Limb (tissue), 2 donors: Measurements from ENCODE around the gene CPNE9.

ENCODE experiments used
- DNase-seq, 2 donors: peaks; one replicate each; pipeline ENCODE4 v3.0.0-alpha.2; 2016; ENCODE audit errors: extremely low spot score in 2 of 2

Gene CPNE9, protein sequence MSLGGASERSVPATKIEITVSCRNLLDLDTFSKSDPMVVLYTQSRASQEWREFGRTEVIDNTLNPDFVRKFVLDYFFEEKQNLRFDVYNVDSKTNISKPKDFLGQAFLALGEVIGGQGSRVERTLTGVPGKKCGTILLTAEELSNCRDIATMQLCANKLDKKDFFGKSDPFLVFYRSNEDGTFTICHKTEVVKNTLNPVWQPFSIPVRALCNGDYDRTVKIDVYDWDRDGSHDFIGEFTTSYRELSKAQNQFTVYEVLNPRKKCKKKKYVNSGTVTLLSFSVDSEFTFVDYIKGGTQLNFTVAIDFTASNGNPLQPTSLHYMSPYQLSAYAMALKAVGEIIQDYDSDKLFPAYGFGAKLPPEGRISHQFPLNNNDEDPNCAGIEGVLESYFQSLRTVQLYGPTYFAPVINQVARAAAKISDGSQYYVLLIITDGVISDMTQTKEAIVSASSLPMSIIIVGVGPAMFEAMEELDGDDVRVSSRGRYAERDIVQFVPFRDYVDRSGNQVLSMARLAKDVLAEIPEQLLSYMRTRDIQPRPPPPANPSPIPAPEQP

DNA sequence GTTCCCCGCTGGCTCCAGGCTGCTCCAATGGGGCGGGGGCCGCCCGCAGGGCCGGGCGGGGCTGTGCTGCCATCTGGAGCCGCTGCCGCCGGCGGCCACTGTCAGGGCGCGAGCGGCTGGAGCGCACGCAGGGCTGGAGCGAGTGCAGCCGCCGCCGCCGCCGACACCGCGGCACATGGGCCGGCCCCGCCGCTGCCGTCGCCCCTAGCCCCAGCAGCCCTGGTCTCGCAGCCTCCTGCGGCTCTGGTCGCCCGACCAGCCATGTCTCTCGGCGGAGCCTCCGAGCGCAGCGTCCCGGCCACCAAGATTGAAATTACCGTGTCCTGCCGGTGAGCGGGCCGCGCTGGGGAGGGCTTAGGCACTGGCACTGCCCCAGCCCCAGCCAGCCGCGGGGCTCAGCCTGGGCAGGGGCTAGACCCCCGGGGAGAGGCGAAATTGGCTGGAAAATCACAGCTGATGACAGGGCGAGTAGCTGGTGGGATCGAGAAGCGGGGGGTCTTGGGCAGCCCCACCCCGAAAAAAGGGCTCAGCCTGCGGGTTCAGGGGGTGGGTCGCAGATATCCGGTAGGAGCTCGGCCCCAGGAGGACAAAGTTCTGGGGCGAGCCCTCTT, at the start of gene CPNE9:
CPNE9 (plus strand) TSS at position 98 of the 611 bp plus-strand sequence; CDS start at position 262, 164 bp downstream.
- DNase-seq: peak in 1 of 2 donors; percentile 35

DNA sequence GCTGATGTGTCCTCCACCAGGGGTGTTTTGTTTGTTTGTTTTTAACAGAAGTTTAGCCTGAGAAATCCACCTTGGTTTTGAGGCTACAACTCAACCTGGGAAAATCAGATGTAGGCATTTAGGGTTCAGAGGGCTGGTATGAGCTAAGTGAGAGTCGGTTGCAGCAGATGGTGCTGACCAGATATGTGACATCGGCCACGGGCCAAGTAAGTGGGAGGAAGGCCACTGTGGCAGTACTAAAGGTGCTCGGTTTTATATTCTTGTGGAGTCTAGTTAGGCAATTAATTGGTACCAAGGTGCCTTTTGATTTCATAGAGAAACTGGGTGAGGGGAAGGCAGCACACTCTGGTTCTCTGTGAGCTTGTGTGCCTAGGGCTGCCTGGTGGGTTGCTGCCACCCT, 43.8 kb upstream of the CPNE9 start:
- DNase-seq: no peak

DNA sequence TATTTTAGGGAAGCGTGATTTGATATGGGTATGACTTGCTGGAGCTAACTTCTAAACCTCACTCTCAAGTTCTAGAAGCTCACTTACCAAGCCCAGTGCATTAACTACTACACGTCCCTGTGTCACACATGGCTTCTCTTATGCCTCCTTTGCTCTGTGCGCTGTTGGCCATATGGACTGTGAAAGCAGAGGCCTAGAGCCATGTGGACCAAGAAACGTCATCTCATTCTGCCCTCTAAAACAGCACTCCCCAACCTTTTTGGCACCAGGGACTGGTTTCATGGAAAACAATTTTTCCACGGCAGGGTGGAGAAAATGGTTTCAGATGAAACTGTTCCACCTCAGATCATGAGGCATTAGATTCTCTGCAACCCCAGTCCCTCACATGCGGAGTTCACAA, 42.7 kb upstream of the CPNE9 start:
- DNase-seq: no peak

DNA sequence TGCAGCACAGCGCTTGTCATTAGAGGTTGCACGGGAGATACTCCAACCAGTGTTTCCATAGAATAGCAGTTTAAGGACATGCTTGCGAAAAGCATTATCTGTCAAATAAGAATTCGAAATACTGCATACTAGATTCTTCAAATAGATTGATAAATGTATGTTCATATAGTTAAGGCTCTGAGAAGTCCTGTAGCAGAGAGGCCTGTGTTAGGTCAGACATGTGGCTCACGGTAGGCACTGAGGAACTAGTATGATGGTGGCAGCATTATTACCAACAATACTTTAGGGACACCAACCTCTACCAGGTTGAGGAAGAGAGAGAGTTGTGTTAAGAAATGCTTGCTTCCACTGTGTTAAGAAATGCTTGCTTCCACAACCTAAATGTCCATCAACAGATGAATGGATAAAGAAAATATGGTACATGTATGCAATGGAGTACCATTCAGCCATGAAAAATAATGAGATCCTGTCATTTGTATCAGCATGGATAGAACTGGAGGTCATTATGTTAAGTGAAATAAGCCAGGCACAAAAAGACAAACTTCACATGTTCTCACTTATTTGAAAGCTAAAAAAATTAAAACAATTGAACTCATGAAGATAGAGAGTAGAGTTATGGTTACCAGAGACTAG, 39.4 kb upstream of the CPNE9 start:
- DNase-seq: no peak

DNA sequence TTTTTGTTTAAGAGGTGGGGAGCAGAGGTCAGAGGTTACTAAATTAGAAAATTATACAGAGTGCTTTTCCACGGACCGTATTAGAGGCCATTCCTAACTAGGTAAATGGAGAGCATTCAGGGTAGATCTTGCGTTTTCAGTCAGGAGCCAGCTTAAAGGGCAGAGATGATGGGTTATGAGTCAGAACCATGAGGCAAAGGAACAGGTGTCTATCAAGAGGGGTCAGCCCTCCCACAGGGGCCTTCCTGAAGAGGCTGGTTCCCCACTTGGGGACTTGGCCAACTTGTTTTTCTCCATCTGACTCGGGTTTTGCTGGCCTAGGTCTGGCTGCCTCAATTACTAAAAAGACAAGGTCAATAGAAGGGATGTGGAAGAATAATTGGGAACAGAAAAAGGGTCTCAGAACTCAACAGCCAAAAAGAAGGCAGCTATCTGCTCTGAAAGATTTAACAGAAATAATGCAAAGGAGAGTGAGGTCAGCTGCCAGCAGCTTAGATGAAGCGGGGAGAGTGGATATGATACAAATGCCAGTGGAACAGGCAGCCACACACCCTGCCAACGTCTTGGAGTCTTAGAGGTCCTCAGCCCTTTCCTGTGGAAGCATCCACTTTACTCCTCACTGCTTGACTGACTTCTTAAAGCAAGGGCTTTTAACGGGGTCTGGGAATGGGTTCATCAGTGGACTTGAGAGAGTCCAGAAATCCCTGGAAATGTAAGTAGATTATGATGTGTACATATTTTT, 36.8 kb upstream of the CPNE9 start:
- no peak for DNase-seq

DNA sequence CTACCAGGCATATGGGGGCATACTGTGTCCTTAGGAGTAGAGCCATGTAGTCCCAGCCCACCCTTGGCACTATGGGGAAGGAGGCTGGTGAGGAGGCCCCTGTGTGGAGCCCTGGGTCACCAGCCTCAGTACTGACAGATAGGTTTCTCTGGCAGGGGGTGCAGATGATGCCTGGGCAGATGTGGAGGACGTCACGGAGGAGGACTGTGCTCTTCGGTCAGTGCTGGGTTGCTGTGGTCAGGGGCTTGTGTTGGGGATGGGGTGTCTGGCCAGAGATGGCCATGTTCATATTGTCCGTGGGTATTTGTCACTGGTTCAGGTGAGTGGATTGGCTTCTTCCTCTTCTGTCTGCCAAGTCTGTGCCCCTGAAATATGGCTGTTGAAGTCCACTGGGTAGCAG, 34.4 kb upstream of the CPNE9 start:
- no peak for DNase-seq

DNA sequence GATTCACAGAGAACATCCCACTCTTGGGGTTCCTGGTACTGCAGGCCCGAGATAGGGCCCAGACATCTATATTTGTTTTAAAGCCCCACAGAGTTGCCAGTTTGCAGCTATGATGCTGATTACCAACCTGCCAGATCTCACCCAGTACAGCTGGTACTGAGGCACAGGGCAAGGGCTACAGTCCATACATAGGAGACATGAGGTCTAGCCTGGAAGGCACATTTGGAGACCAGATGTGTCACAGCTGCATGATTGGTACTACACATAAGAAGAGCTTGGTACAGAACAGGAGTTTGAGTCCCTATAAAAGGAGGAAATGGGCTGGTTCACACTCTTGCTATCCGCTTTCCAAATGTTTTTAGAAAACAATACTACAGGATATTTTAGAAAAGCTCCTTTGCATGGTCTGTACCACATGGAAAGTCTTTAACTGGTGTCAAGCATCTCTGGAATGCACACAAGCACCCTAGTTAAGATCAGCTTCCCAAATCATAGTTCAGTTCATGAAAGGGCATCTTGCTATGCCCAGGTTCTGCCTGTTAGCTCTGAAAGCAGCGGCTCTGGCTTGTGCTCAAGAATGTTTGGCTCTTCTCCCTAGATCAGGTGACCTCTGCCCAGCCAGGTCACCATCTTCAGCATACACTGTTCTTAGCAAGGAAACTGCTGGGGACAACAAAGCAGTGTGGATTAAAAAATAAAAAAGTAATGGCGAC, 33.8 kb upstream of the CPNE9 start:
- no peak for DNase-seq

DNA sequence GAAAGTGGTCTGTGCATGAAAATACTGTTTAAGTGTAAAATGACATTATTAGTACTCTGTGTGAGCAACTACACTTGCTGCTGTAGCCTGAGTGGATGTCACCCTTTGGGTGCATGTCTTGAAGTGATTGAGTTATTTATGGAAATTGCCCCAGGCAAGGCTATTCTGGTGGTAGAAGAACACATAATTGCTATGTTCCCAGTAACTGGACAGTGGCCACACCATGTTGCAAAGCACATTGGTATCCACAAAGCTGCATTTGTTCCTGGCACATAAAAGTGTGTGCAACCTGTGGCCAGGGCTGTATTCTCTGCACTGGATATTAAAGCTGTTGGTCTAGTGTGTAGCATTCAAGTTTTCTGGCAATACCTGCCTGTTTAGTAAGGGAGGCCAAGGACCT, 30.6 kb upstream of the CPNE9 start:
- DNase-seq: no peak

DNA sequence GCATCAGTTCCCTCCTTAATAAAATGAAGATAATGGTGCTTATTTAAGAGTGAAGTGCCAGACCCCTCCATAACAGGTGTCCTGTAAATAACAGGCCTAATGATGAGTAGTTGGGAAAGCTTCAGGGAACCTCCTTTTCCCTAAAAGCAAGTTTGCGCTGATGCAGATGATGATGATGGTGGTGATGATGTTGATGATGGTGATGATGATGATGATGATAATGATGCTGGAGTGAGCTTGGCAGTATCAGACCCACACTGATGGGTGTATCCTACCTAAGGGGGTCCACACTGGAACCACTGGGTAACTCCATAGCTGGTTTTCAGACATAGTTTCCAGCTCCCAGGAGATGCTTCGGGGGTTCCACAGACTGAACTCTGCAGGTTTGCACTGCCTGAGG, 29.9 kb upstream of the CPNE9 start:
- DNase-seq: no peak

DNA sequence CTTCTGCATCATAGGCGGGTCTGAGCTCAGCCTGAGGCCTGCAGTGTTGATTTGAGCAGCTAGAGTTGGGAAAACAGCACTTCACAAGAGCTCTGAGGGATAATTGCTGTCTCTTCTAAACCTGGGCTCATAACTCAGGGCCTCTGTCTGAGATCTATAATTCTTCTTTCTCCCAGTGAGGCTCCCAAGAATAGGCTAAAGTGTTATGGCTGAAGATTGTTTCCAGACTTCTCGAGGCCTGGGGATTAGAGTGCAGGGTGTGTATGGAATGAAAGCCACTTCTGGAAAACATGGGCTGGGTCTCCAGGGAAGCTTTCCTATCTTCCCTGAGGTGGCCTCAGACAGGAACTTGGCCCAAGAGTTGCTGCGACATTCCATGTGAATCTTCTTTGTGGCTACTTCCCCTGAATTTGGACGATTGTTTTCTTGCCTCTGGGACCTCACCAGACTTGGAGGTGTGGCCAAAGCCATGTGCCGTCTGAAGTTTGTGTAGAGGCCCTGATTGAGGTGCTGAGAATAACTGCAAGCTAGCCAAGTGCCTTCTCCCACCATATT, 27.8 kb upstream of the CPNE9 start:
- DNase-seq: no peak

DNA sequence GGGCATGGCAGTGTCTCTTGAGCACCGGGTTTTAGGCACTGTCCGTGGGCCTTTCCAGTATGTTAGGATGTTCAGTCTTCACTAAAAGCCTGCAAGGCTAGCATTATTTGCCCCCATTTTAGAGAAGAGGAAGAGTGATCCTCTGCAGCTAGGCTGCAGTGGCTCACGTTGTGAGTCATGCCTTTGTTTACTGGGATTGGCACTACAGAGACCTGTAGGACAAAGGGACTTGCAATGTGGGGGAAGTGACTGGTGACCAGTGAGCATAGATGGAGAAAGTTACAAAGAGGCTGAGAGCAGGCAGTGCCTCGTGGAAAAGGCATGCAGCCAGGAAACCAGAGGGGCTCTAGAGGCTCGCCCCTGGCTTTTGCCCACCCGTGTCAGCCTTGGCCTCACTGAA, 26.8 kb upstream of the CPNE9 start:
- DNase-seq: no peak

DNA sequence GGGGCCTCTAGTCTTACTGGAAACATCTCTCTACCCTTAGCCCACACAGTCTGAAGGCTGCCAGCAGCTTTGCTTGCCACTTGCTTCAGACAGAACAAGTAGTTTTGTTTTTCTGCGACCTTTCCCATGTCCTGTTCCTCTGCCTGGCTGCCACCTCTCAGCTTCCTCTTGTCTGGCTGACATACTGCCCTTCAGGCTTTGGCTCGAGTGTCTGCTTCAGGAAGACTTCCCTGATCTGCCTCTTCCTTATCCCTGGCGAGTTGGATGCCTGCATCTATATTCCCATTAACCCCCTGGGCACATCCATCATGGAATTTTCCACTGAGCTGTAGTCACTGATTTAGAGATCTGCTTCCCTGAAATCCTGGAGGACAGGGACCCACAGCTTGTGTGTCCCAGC, 25.1 kb upstream of the CPNE9 start:
- no peak for DNase-seq

DNA sequence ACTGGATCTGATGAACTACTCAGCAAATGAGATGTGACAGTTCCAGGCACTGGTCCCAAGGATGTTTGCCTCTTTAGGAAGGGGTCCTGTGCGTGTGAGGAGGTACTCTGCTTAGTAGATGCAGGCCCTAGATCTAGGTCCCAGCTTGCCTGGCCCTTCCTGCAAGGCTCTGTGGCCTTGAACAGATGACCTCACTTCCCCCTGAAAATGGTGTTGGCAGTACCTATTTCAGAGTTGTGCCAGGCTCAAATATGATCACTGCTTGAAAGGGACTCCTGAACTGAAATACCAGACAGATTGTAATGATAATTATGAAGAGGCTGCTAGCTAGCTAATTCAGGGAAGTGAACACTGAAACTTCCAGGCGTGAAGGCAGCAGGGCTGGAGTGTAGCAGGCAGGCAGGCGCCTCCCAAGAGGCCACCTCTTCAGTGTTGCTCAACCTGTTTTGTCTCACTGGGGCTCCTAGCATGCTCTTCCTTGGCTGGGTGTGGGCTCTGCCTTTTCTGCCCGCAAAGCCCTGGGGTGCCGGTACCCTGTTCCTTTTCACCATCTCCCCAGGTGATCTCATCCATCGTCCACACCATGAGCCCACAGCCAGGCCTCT, 24.1 kb upstream of the CPNE9 start:
- DNase-seq: no peak

DNA sequence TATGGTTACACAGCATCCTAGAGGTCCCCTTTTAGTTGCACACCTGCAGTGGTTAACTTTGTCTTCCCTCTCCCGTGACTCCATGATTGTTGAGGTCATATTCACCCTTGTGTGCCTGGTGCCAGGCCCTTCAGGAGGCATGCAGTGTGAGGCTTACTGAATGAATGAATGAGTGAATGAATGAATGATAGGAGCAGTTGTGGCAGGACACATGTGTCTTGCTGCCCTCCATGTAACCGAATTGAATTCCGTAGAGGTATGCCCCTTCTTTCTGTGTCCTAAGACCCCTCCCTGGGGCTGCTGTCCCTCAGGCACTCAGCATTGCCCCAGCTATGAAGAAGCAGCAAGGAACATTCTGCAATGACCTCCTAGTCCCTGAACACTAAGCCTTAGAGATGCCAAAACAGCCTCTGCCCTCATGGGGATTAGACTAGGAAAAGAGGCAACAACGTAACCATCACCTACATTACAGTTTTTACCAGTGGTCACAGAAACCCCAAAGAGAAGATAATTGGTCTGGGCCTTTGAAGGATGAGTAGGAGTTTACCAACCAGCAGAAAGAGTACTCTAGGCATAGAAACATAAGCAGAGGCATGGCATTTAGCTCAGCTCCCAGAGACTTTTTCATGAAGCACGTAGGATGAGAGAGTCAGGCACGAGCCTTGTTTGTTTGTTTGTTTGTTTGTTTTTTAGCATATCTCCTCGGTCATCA, 22.5 kb upstream of the CPNE9 start:
- DNase-seq: no peak

DNA sequence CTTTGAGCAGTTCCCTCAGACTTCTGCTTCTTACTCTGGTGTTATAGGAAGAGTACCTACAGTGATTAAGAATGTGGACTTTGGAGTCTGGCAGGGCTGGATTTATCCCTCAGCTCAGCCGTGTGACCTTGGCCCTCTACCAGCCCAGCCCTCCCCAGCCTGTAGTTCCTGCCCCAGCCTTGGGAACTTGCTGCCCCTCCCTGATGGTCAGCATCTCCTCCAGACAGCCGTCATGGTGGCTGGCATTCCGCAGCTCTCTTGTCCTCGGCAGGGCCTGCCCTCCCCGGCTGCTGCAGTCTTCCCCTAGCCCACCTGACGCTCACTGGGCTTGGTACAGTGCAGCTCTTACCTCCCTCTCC, 21.9 kb upstream of the CPNE9 start:
- DNase-seq: no peak

DNA sequence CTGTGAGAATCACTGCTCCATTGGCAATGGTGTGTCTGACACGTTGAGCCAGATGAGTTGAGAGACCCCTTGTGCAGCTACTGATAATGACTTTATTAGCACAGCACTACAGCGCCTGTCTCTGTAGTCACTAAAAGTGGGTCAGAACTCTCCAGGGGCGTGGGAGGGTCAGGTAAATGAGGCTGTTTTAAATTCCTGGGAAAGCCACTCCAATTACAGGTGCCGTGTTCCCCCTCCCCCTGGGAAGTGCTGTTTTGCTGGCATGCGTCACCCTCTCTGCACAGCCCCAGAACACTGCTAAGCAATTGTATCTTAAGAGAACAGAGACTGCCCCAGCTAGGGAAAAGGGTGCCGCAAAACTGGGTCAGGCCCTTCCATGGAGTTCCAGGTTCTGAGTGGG, 21.5 kb upstream of the CPNE9 start:
- DNase-seq: no peak

DNA sequence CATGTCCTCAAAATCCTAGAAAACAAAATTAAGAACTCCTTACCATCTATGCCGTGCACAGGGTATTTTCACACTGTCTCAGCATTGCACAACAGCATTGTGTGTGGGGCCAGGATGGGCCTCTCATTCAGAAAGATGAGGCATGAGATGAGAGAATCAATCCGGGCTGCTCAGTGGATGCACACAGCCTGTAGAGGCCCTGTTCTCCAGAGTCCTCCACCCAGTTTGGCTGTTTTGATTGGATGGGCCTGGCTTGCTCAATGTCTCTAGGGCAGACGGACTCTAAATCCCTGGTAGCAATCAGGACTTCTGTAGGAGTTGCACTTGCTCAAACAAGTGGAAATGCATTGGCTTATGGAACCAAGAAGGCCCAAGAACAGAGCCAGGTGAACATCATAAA, 20.2 kb upstream of the CPNE9 start:
- no peak for DNase-seq

DNA sequence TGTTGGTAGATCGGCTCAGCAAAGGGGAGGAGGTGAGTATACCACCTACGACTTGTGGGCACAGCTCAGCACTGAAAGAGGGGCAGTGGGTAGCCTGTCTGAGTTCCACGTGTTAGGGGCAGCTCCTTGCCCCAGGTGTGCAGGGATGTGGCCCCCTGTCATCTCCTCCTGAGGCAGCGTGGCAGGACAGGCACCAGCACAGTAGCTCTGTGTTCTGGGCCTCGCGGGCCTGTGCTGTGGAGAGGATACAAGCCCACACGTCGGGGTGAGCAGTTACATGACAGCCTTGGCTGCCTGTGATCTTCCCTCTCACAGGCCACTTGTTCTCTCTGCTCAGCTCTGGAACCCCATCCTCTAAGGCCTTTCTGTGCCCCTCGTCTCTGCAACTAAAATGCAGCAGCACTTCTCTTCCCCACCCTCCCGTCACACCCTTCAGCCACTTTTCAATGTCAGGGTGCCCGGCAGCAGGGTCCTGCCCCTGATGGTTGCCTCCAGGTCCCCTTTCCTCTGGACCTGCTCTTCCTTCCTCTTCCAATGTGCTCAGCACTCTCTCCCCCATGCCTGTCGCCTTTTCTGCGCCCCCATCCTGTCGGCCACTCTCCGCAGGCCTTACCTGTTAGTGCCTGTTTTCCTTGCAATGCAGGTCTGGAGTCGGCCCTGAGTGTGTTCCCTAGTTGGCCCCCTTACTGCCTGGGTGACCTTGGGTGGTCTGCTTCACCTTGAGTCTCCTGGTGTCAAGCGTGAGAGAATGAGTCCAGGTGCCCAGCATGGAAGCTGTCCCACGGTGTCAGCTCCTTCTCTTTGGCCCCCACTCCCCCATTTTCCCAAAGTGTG, 18.2 kb upstream of the CPNE9 start:
- DNase-seq: no peak

DNA sequence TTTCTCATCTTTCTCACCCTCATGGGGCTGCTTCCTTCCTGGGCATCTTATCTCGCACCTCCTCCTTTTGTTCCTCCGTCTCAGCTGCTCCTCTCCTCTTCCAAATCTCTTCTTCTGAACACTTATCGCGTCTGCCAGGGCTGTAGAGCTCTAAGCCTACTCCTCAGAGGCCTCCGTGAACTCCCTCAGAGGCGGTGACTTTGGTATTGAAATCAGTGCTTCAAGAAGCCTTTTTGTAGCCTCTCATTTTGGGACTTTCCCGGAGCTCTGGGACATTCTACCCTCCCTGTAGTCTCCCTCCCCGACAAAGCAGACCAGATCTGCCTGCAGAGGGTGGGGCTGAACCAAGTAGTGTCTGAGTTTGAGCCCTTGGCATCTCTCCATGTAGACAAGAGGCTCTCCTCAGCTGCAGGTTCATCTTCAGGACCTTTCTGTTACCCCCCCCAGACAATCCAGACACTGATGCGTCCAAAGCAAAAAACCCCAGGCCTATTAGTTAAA, 17.5 kb upstream of the CPNE9 start:
- DNase-seq: no peak
